HEK293T (cell line): ENCODE results near the gene WDTC1.
"Not testable (repeated sequence)": the region's sequence is repeated elsewhere in the genome, so short reads cannot be mapped to it uniquely, and the experiment has no call there.

ENCODE experiments used
- CTCF ChIA-PET: fragments of 350-600 bp; formaldehyde crosslinking; extraction: SDS; loops from one replicate; lab custom pipeline; 2021; ENCODE audit warnings: antibody characterized with exemption, inconsistent platforms; lab: Yijun Ruan, JAX
- POLR2A ChIA-PET: fragments of 350-600 bp; formaldehyde crosslinking; extraction: SDS; loops from one replicate; lab custom pipeline; 2020; ENCODE audit warnings: antibody characterized with exemption, inconsistent platforms; lab: Yijun Ruan, JAX
- DNase-seq: peaks from one replicate; pipeline ENCODE4 v3.0.0; 2012; ENCODE audit warnings: mixed read lengths; ENCODE audit errors: extremely low spot score
- ARNT ChIP-seq: fragments of 450-650 bp; IDR thresholded peaks from 2 replicates; pipeline ENCODE4 v1.6.1; 2017; ENCODE audit warnings: mild to moderate bottlenecking
- BHLHE40 ChIP-seq: fragments of 450-650 bp; IDR thresholded peaks from 2 replicates; pipeline ENCODE4 v1.6.1; 2016; ENCODE audit warnings: mild to moderate bottlenecking, moderate library complexity, borderline replicate concordance
- CTBP1 ChIP-seq: fragments of 450-650 bp; IDR thresholded peaks from 2 replicates; pipeline ENCODE4 v1.6.1; 2016; ENCODE audit warnings: borderline replicate concordance
- ELF4 ChIP-seq: fragments of 450-650 bp; IDR thresholded peaks from 2 replicates; pipeline ENCODE4 v1.6.1; 2017; ENCODE audit warnings: antibody characterized with exemption
- FOXA1 ChIP-seq: fragments of 450-650 bp; IDR thresholded peaks from 2 replicates; pipeline ENCODE4 v1.6.1; 2016; ENCODE audit warnings: mild to moderate bottlenecking
- FOXK2 ChIP-seq: fragments of 450-650 bp; IDR thresholded peaks from 2 replicates; pipeline ENCODE4 v1.6.1; 2016; ENCODE audit warnings: mild to moderate bottlenecking
- FOXM1 ChIP-seq: fragments of 450-650 bp; IDR thresholded peaks from 2 replicates; pipeline ENCODE4 v1.6.1; 2017; ENCODE audit warnings: mild to moderate bottlenecking, borderline replicate concordance
- HDGF ChIP-seq: fragments of 450-650 bp; IDR thresholded peaks from 2 replicates; pipeline ENCODE4 v1.6.1; 2017; ENCODE audit warnings: antibody characterized with exemption, borderline replicate concordance
- L3MBTL2 ChIP-seq: fragments of 450-650 bp; conservative IDR thresholded peaks from 2 replicates; pipeline ENCODE4 v1.6.1; 2016; ENCODE audit warnings: mild to moderate bottlenecking
- LEF1 ChIP-seq: fragments of 450-650 bp; IDR thresholded peaks from 2 replicates; pipeline ENCODE4 v1.6.1; 2017; ENCODE audit warnings: mild to moderate bottlenecking, borderline replicate concordance
- NFRKB ChIP-seq: fragments of 450-650 bp; IDR thresholded peaks from 2 replicates; pipeline ENCODE4 v1.6.1; 2016; ENCODE audit warnings: mild to moderate bottlenecking, moderate library complexity
- SP1 ChIP-seq: fragments of 450-650 bp; IDR thresholded peaks from 2 replicates; pipeline ENCODE4 v1.6.1; 2017
- SUZ12 ChIP-seq: fragments of 450-650 bp; IDR thresholded peaks from 2 replicates; pipeline ENCODE4 v1.6.1; 2016; ENCODE audit warnings: mild to moderate bottlenecking
- TARDBP ChIP-seq: fragments of 450-650 bp; IDR thresholded peaks from 2 replicates; pipeline ENCODE4 v1.6.1; 2016
- ZNF384 ChIP-seq: fragments of 450-650 bp; IDR thresholded peaks from 2 replicates; pipeline ENCODE4 v1.6.1; 2016
- TF ChIP-seq, protein P1 (sequence below): fragments of 450-650 bp; IDR thresholded peaks from 2 replicates; pipeline ENCODE4 v1.6.1; 2016

The WDTC1 gene

DNA sequence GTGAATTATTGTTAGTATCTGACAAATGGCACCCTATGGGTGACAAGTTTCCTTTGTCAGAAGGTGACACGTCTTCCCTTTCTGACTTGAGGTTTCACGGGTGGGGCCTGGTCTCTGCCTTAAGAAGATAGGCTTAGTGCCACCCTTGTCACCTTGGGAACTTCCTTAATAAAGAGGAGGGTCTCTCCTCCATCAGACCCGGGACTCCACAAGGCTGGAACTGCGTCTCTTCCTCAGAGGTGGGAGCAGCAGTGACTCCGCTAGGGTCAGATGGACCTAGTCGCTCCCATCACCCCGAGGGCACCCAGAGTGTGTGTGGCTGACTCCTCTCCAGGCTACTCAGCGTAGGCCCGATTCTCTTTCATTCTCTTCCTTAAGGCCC, 774 bp upstream of the WDTC1 start:
- CTCF ChIA-PET, result no interaction called here
- DNase-seq, result no peak
- no peak for TF ChIP-seq SP1
- no peak for TF ChIP-seq SUZ12
- POLR2A ChIA-PET, result interaction anchor here (1.0 to 1.5 kb wide), 2 partner anchors 8 to 79 kb away, joined by 4 to 12 read pairs; partner anchors contain the start of gene SLC9A1

DNA sequence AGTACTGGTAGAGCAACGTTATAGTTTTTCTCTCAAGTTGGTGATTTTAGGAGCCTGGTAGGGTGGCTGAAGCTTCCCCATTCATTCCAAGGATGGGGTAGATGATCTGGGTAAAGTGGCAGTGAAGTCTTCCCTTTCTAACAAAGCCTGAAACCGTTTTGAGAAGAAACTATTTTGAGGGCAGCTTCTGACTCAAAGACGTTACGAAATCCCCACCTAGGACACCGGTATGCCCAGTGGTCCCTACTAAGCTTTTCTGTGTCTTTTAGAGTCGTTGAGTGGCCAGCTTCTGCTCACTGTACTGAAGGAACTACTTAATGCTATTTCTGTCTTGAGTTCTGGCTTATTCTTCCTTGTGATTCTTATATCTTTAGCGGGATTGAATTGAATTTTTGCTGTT, 1.4 kb downstream of the WDTC1 start:
- CTCF ChIA-PET, result no interaction called here

DNA sequence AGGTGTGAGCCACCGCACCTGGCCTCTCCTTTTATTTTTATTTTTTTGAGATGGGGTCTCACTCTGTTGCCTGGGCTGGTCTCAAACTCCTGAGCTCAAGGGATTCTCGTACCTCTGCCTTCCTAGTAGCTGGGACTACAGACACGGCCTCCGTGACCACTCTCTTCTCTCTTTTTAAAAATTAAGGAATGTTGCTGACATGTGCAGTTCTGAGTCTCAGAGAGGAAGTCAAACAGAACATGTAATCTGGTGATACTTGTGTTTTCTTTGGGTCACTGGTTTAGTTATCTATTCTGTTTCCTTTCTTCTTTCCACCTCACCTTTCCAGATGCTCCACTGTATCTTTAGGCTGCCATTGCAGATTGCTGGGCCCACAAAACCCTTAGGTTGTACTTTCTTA, 2.7 kb downstream of the WDTC1 start:
- ChIA-PET POLR2A (no interaction called here), CTCF (no interaction called here)
- TF ChIP-seq BHLHE40 (no peak), CTBP1 (no peak), SUZ12 (no peak), FOXA1 (no peak), L3MBTL2 (no peak), FOXM1 (no peak), HDGF (no peak), SP1 (no peak), LEF1 (no peak), TARDBP (no peak), ZNF384 (no peak), ARNT (no peak), ELF4 (no peak)
- TF ChIP-seq, protein P1, sequence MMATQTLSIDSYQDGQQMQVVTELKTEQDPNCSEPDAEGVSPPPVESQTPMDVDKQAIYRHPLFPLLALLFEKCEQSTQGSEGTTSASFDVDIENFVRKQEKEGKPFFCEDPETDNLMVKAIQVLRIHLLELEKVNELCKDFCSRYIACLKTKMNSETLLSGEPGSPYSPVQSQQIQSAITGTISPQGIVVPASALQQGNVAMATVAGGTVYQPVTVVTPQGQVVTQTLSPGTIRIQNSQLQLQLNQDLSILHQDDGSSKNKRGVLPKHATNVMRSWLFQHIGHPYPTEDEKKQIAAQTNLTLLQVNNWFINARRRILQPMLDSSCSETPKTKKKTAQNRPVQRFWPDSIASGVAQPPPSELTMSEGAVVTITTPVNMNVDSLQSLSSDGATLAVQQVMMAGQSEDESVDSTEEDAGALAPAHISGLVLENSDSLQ, result no peak
- no peak for DNase-seq

More for the DNA sequence above, 1.4 kb downstream of the WDTC1 start:
- TF ChIP-seq BHLHE40 (no peak), FOXK2 (no peak), SUZ12 (no peak), L3MBTL2 (no peak), ZNF384 (no peak), SP1 (no peak), ELF4 (no peak), CTBP1 (no peak), TARDBP (no peak)
- TF ChIP-seq, protein P1, result no peak
- POLR2A ChIA-PET, result no interaction called here
- DNase-seq, result no peak

DNA sequence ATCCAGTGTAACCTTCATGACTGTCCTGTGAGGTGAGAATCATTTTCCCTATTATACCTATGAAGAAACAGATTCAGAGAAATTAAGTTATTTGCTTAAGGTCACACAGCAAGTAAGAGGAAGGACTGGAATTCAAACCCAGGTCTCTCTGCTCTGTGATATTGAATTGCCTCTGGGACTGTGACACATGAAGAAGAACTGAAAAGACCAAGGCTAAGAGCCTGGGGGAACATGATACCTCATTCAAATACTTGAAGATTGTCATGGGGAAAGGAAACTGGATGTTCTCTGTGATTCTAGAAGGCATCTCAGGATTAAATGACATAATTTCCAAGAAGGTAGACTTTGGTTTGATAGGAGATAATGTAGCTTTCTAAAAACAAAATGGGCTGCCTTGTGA, 3.6 kb downstream of the WDTC1 start:
- CTCF ChIA-PET, result interaction anchor here (0.6 to 1.1 kb wide), 2 partner anchors 12 to 58 kb away, joined by 3 to 5 read pairs; no protein-coding TSS in a partner anchor
- no peak for DNase-seq
- POLR2A ChIA-PET, result no interaction called here
- no peak for TF ChIP-seq SUZ12
- TF ChIP-seq ARNT, result no peak
- no peak for TF ChIP-seq ZNF384
- no peak for TF ChIP-seq FOXM1
- TF ChIP-seq FOXK2, result no peak
- TF ChIP-seq FOXA1, result no peak

DNA sequence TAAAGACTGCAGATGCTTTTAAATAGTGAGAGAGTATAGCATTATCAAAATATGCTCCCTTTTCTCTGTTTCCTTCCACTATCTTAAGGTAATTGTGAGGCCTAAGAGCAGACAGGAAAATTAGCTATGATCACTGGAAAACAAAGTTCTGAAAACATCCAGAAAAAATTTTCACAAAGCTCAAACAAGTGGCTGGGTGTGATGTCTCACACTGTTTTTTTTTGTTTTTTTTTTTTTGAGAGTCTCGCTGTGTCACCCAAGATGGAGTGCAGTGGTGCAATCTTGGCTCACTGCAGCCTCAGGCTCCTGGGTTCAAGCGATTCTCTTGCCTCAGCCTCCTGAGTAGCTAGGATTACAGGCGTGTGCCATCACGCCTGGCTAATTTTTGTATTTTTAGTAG, 7.2 kb downstream of the WDTC1 start:
- CTCF ChIA-PET, result interaction anchor here (0.6 kb wide), 1 partner anchor 59 kb away, joined by 3 read pairs; no protein-coding TSS in a partner anchor
- no peak for DNase-seq
- POLR2A ChIA-PET, result no interaction called here
- no peak for TF ChIP-seq CTBP1
- TF ChIP-seq FOXK2, result no peak
- TF ChIP-seq, protein P1, result no peak
- TF ChIP-seq FOXA1, result no peak
- no peak for TF ChIP-seq LEF1
- no peak for TF ChIP-seq TARDBP
- no peak for TF ChIP-seq NFRKB
- no peak for TF ChIP-seq ARNT
- no peak for TF ChIP-seq ELF4
- TF ChIP-seq ZNF384, result no peak
- no peak for TF ChIP-seq SUZ12
- no peak for TF ChIP-seq FOXM1
- TF ChIP-seq L3MBTL2, result no peak
- no peak for TF ChIP-seq HDGF
- no peak for TF ChIP-seq BHLHE40

DNA sequence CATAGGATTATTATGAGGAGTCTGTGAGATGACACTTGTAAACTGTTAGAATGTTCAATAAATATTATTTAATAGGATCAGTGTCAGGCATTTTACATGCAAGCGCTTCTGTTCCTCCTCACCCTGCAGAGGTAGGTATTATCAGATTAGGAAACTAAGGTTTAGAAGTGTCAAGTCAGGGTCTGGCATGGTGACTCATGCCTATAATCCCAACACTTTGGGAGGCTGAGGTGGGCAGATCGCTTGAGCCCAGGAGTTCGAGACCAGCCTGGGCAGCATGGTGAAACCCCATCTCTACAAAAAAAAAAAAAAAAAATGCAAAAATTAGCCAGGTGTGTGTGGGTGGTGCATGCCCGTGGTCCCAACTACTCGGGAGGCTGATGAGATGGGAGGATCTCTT, 9.2 kb downstream of the WDTC1 start:
- CTCF ChIA-PET, DNase-seq, POLR2A ChIA-PET: not testable (repeated sequence)

DNA sequence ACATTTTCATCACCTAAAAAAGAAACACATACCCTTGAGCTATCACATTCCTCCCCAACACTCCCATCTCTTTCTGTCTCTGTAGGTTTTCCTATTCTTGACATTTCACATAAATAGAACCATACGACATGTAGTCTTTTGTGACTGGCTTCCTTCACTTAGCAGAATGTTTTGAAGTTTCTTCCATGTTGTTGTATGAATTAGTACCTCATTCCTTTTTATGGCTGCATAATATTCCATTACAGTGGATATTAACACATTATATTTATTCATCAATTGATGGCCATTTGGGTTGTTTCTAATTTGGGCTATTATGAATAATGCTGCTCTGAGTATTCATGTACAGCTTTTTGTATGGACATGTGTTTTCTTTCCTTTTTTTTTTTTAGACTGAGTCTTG, 11.8 kb downstream of the WDTC1 start:
- ChIA-PET CTCF (no interaction called here), POLR2A (no interaction called here)
- TF ChIP-seq FOXA1 (no peak), HDGF (no peak), ZNF384 (no peak), SUZ12 (no peak), FOXM1 (no peak), BHLHE40 (no peak), NFRKB (no peak), FOXK2 (no peak), CTBP1 (no peak), ELF4 (no peak), L3MBTL2 (no peak), TARDBP (no peak)
- TF ChIP-seq, protein P1, result no peak
- DNase-seq, result no peak
